Neural crest cell (in vitro differentiated cells): Measurements from ENCODE around the gene RXRA. TPM values are rescaled to one million over a fixed set of nuclear protein-coding genes. Genes with fewer than 3 reads are reported as not detected.

Experiments used
- DNase-seq: peaks from one replicate; pipeline ENCODE4 v3.0.0; 2021; ENCODE audit warnings: low read depth, mixed read lengths, low spot score
- H3K27ac Mint-ChIP-seq: one replicate; pipeline ENCODE4 v1.8.0; 2021; ENCODE audit warnings: mild to moderate bottlenecking, mixed read lengths; ENCODE audit not compliant: unreplicated experiment
- H3K27me3 Mint-ChIP-seq: 2 replicates; pipeline ENCODE4 v1.8.0; 2021; ENCODE audit warnings: low read depth, mild to moderate bottlenecking, mixed read lengths
- H3K36me3 Mint-ChIP-seq: 2 replicates; pipeline ENCODE4 v1.8.0; 2021; ENCODE audit warnings: low read depth, mild to moderate bottlenecking, mixed read lengths
- H3K4me1 Mint-ChIP-seq: 2 replicates; pipeline ENCODE4 v1.8.0; 2021; ENCODE audit warnings: mixed read lengths
- H3K4me3 Mint-ChIP-seq: one replicate; pipeline ENCODE4 v1.8.0; 2021; ENCODE audit warnings: mild to moderate bottlenecking, mixed read lengths
- H3K9me3 Mint-ChIP-seq: 2 replicates; pipeline ENCODE4 v1.8.0; 2021; ENCODE audit warnings: mixed read lengths
- total RNA-seq: library from RNA; stranded (reverse); gene quantifications from 2 replicates; pipeline ENCODE4 v1.2.1, GENCODE V29; 2021
- TF ChIP-seq, protein P1 (sequence below): fragments of 200-600 bp; sonication (generic); conservative IDR thresholded peaks from 2 replicates; pipeline ENCODE4 v1.5.0; 2021; ENCODE audit warnings: antibody characterized with exemption, mild to moderate bottlenecking

The RXRA gene
- total RNA-seq, 1 donor from 2014 or later: 41.2 TPM

DNA sequence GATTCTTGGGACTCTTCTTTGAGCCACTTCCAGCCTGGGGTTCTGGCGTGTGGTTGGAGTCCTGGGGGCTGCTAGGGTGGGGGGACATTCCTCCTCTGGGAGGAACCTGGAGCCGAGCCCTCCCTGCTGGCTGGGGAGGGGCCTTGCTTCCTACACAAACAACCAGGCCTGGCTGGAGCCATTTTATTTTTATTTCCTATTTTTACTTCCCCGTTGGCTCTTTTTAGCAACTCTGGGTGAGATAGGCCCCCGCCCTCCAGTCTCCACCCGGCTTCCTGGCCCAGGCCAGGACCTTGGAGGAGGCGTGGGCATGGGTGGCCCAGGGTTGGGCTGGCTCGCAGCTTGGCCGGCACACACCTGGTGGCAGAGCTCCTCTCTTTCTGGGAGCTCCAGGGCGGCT, 15.1 kb downstream of the RXRA start:
- Mint-ChIP-seq H3K36me3 (no peaks in the 10 kb centered on the region), H3K27me3 (no peaks in the 10 kb centered on the region), H3K4me1 (peaks cover 18% of the 10 kb centered on the region), H3K9me3 (no peaks in the 10 kb centered on the region), H3K4me3 (no peak overlapping the region), H3K27ac (no peak overlapping the region)
- TF ChIP-seq, protein P1, sequence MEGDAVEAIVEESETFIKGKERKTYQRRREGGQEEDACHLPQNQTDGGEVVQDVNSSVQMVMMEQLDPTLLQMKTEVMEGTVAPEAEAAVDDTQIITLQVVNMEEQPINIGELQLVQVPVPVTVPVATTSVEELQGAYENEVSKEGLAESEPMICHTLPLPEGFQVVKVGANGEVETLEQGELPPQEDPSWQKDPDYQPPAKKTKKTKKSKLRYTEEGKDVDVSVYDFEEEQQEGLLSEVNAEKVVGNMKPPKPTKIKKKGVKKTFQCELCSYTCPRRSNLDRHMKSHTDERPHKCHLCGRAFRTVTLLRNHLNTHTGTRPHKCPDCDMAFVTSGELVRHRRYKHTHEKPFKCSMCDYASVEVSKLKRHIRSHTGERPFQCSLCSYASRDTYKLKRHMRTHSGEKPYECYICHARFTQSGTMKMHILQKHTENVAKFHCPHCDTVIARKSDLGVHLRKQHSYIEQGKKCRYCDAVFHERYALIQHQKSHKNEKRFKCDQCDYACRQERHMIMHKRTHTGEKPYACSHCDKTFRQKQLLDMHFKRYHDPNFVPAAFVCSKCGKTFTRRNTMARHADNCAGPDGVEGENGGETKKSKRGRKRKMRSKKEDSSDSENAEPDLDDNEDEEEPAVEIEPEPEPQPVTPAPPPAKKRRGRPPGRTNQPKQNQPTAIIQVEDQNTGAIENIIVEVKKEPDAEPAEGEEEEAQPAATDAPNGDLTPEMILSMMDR: no peak
- DNase-seq: no peak

DNA sequence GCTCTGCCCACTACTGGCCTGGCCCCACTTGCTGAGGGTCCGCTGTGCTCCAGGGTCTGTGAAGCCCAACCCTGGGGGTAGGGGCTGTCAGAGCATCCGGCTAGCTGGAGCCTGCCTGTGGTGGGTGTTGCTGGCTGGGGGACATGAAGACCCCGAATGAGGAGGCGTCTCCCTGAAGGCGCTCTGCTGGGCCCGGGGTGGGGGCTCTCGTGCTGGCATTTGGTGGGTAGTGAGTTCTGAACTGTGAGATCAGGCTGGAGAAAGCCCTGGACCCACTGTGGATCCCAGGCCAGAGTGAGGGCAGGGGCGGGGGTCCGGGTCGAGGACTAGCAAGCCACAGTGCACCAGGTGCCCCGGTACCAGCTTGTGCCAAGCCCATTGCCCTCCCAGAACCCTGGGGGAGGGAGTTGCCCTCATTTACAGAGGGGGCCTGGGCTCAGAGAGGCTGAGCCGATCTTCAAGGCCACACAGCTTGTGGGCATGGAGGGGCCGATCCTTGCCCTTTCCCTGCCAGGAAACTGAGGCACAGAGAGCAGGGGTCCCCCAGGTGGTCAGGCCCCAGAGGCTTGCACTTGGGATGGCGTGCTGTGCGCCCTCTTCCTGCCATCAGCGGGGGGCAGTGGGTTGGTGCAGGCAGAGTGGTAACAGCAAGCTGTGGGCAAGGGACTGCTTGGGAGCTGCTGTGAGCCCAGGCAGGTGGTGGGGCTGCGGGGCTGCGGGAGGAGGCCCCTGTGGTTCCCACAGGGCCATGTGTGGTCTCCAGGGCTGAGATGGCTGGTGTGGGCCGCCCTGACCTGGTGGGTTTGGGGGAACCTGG, 15.9 kb downstream of the RXRA start:
- no peaks in the 10 kb centered on the region for H3K9me3 Mint-ChIP-seq
- no peak overlapping the region for H3K27ac Mint-ChIP-seq
- DNase-seq: no peak
- no peaks in the 10 kb centered on the region for H3K27me3 Mint-ChIP-seq
- H3K36me3 Mint-ChIP-seq: no peaks in the 10 kb centered on the region
- TF ChIP-seq, protein P1: no peak
- no peak overlapping the region for H3K4me3 Mint-ChIP-seq
- peaks cover 18% of the 10 kb centered on the region for H3K4me1 Mint-ChIP-seq

- TF ChIP-seq, protein P1: no peak
- peak overlapping the region; percentile 36 for H3K27ac Mint-ChIP-seq
- H3K36me3 Mint-ChIP-seq: no peaks in the 10 kb centered on the region
- H3K27me3 Mint-ChIP-seq: no peaks in the 10 kb centered on the region
- peaks cover 14% of the 10 kb centered on the region for H3K4me1 Mint-ChIP-seq
- no peak overlapping the region for H3K4me3 Mint-ChIP-seq
- no peaks in the 10 kb centered on the region for H3K9me3 Mint-ChIP-seq
- no peak for DNase-seq
Observed at GRCh38 chr9:134342746-134343115, 16.5 kb downstream of the RXRA start.

GRCh38 chr9:134343637-134344036, 17.4 kb downstream of the RXRA start:
- Mint-ChIP-seq H3K27ac (no peak overlapping the region), H3K4me3 (no peak overlapping the region), H3K4me1 (peaks cover 13% of the 10 kb centered on the region), H3K9me3 (no peaks in the 10 kb centered on the region), H3K27me3 (no peaks in the 10 kb centered on the region), H3K36me3 (no peaks in the 10 kb centered on the region)
- TF ChIP-seq, protein P1: no peak
- DNase-seq: no peak

- Mint-ChIP-seq H3K4me3 (no peak overlapping the region), H3K27ac (no peak overlapping the region), H3K4me1 (peaks cover 13% of the 10 kb centered on the region), H3K9me3 (no peaks in the 10 kb centered on the region), H3K36me3 (no peaks in the 10 kb centered on the region), H3K27me3 (no peaks in the 10 kb centered on the region)
- DNase-seq: no peak
- TF ChIP-seq, protein P1: no peak
Observed at GRCh38 chr9:134344068-134344799, 18.0 kb downstream of the RXRA start.
